Lung (tissue), 12 donors: ENCODE data around the gene LCN2. TPM values are rescaled to one million over a fixed set of nuclear protein-coding genes. Genes with fewer than 3 reads are reported as not detected.

ENCODE experiments used
- ATAC-seq: fragments of 200-7000 bp; cut with Tn5 transposase; one replicate; pipeline ENCODE4 v1.9.1; 2020; ENCODE audit warnings: moderate number of reproducible peaks; ENCODE audit not compliant: insufficient read depth, low FRiP score
- DNase-seq, 3 donors: peaks; one replicate each; pipeline ENCODE4 v3.0.0-alpha.2; 2013 to 2017
- H3K27ac ChIP-seq, 2 donors: one replicate each; pipeline ENCODE4 v1.5.1; 2013; ENCODE audit warnings: mild to moderate bottlenecking in 2 of 2, moderate library complexity in 2 of 2, control low read depth in 1 of 2, inconsistent platforms in 1 of 2, low read depth in 1 of 2, low read length in 1 of 2
- H3K27me3 ChIP-seq, 3 donors: one replicate each; pipeline ENCODE4 v1.5.1; 2013; ENCODE audit warnings: low read length in 2 of 3; ENCODE audit not compliant: control insufficient read depth in 3 of 3, insufficient read depth in 3 of 3
- H3K36me3 ChIP-seq, 4 donors: one replicate each; pipeline ENCODE4 v1.5.1; 2013; ENCODE audit warnings: low read length in 4 of 4, mild to moderate bottlenecking in 1 of 4, moderate library complexity in 1 of 4; ENCODE audit not compliant: control insufficient read depth in 4 of 4, insufficient read depth in 4 of 4
- H3K4me1 ChIP-seq, 5 donors: one replicate each; pipeline ENCODE4 v1.5.1; 2013; ENCODE audit warnings: low read length in 5 of 5, mild to moderate bottlenecking in 2 of 5, moderate library complexity in 1 of 5; ENCODE audit not compliant: control insufficient read depth in 5 of 5, insufficient read depth in 5 of 5
- H3K4me3 ChIP-seq: one replicate; pipeline ENCODE4 v1.5.1; 2013; ENCODE audit warnings: mild to moderate bottlenecking, control low read depth, moderate library complexity
- H3K9ac ChIP-seq, 2 donors: one replicate each; pipeline ENCODE4 v1.5.1; 2013; ENCODE audit warnings: low read length in 2 of 2, control low read depth in 1 of 2; ENCODE audit not compliant: insufficient read depth in 1 of 2
- H3K9me3 ChIP-seq, 4 donors: one replicate each; pipeline ENCODE4 v1.5.1; 2013; ENCODE audit warnings: low read length in 3 of 4, mild to moderate bottlenecking in 1 of 4, moderate library complexity in 1 of 4; ENCODE audit not compliant: control insufficient read depth in 4 of 4, insufficient read depth in 3 of 4
- WGBS, 2 donors: extraction: QIAGEN DNeasy Blood & Tissue Kit; methylation state at CpG; one replicate each; pipeline ENCODE4 v1.1.7; 2013; 5-methylcytosine and 5-hydroxymethylcytosine counted together
- polyA plus RNA-seq, 2 donors: library from polyadenylated mRNA; stranded (reverse); fragments of 200-250 nt; gene quantifications; one replicate each; pipeline ENCODE4 v1.2.1, GENCODE V29; 2013
- total RNA-seq, 2 donors: library from RNA; depleted of rRNA in 1 of 2; stranded (reverse); fragments of >200 nt in 1 of 2; gene quantifications; one replicate each; pipeline ENCODE4 v1.2.1, GENCODE V29; 2014 to 2021
- TF ChIP-seq, protein P1 (sequence below): IDR thresholded peaks from 2 replicates; pipeline ENCODE4 v1.5.1; 2012; ENCODE audit warnings: mild to moderate bottlenecking; ENCODE audit errors: control extremely low read depth, extremely low read depth
- donor health status: control.
- donor health status: control.
- donor health status: Bipolar disorder and iron deficiency.
- donor health status: healthy.
- donor health status: DM: yes; HTN: yes; CAD: no.

The LCN2 gene
- total and polyA plus RNA-seq, 4 donors, result 114 to 842 (median 295) TPM

- Histone ChIP-seq H3K27ac (no peak overlapping the region), H3K9me3 (peaks cover 0 to 6% (median 0%) of the 10 kb centered on the region in 4 donors), H3K36me3 (peaks cover 22 to 55% (median 50%) of the 10 kb centered on the region in 4 donors), H3K4me1 (peaks cover 0 to 2% (median 0%) of the 10 kb centered on the region in 5 donors), H3K27me3 (no peaks in the 10 kb centered on the region), H3K4me3 (no peak overlapping the region), H3K9ac (no peak overlapping the region)
- DNase-seq (no peak), ATAC-seq (no peak)
- WGBS, 2 donors, result 94 to 96% methylated on average over 12 of the region's 12 CpGs
- TF ChIP-seq, protein P1, sequence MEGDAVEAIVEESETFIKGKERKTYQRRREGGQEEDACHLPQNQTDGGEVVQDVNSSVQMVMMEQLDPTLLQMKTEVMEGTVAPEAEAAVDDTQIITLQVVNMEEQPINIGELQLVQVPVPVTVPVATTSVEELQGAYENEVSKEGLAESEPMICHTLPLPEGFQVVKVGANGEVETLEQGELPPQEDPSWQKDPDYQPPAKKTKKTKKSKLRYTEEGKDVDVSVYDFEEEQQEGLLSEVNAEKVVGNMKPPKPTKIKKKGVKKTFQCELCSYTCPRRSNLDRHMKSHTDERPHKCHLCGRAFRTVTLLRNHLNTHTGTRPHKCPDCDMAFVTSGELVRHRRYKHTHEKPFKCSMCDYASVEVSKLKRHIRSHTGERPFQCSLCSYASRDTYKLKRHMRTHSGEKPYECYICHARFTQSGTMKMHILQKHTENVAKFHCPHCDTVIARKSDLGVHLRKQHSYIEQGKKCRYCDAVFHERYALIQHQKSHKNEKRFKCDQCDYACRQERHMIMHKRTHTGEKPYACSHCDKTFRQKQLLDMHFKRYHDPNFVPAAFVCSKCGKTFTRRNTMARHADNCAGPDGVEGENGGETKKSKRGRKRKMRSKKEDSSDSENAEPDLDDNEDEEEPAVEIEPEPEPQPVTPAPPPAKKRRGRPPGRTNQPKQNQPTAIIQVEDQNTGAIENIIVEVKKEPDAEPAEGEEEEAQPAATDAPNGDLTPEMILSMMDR, result no peak
Measured at GRCh38 chr9:128182893-128183588, 33.8 kb downstream of the LCN2 start.

GRCh38 chr9:128185979-128186965, 37.0 kb downstream of the LCN2 start:
- DNase-seq, result no peak
- 95 to 99% methylated on average over 11 of the region's 11 CpGs for WGBS, 2 donors
- ATAC-seq, result no peak
- TF ChIP-seq, protein P1, result no peak
- Histone ChIP-seq H3K9me3 (no peaks in the 10 kb centered on the region), H3K4me3 (no peak overlapping the region), H3K9ac (no peak overlapping the region), H3K36me3 (peaks cover 5 to 36% (median 28%) of the 10 kb centered on the region in 4 donors), H3K4me1 (peaks cover 0 to 12% (median 6%) of the 10 kb centered on the region in 5 donors), H3K27me3 (no peaks in the 10 kb centered on the region), H3K27ac (no peak overlapping the region)

DNA sequence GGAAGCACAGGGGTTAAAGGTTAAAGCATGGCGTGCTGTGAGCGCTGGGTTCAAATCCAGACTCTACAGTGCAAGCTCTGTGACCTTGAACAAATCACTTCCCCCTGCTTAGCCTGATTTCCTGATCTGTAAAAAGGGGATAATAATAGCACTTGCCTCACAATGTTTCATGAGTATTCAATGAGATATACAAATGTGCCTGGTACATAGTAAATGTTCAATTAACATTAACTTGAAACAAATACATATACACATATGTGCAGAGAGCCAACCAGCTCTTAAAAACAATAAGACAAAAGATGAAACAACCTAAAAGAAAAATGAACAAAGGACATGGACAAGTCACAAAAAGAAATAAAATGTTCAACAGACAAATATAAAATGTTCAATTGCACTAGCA, 38.1 kb downstream of the LCN2 start:
- H3K36me3 ChIP-seq, result peaks cover 5 to 34% (median 27%) of the 10 kb centered on the region in 4 donors
- DNase-seq (no peak), ATAC-seq (no peak)
- TF ChIP-seq, protein P1, result no peak
- H3K9me3 ChIP-seq, result no peaks in the 10 kb centered on the region
- no peaks in the 10 kb centered on the region for H3K27me3 ChIP-seq
- no peak overlapping the region for H3K9ac ChIP-seq
- H3K4me1 ChIP-seq, result peaks cover 0 to 12% (median 6%) of the 10 kb centered on the region in 5 donors
- H3K27ac ChIP-seq, result no peak overlapping the region
- WGBS, 2 donors, result 94 to 98% methylated on average over 2 of the region's 2 CpGs
- H3K4me3 ChIP-seq, result no peak overlapping the region
